GM21825 (cell line): ENCODE results near the gene METTL17.
"Not testable (repeated sequence)": the region's sequence is repeated elsewhere in the genome, so short reads cannot be mapped to it uniquely, and the experiment has no call there.

Experiments
- ATAC-seq: cut with Tn5 transposase; IDR thresholded peaks from one replicate; pipeline ENCODE4 v1.9.1; 2021; ENCODE audit warnings: mild to moderate bottlenecking, moderate library complexity; ENCODE audit not compliant: unreplicated experiment

Gene METTL17

GRCh38 chr14:21023817-21024584 lies 34.2 kb downstream of the METTL17 start:
- ATAC-seq = no peak

DNA sequence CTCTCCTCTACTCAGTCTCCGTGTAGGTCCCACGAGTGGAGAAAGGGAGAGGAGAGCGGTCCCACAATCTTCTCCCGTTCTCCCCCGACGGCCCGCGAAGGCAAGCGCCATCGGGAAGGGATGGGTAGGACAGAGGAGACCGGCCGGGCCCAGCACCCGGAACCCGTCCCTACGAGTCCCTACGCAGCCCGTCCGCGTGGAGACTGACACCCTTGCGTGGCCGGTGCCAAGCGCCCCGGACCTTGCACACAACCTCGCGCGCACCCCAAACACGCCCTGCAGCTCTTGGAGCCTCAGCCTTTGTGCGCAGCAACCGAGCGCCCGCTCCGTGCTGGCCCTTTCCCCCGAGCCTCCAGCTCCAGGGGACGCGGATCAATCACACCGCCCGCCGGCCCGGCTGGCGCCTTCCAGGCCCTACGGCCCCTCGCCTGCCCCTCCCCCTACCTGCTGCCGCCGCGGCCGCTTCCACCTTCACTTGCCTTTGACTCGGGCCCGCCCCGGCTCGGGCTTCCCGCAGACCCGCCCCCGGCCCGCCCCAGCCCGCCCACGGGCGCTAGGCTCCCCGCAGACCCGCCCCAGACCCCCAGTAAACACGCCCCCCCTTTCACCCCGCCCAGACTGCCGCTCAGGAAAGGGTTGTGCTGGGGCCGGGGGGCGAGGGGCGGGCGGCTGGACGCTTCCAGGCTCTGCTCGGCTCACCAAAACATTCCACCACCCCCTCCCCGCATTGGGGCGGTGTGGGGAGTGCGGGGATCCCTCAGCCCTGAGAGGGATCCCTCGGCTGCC lies 35.0 kb downstream of the METTL17 start, which contains the start of gene NDRG2:
Gene NDRG2 (minus strand): TSS at position 477 of the 786 bp plus-strand sequence. CDS start 1,746 bp downstream, outside the sequence.
- no peak for ATAC-seq

DNA sequence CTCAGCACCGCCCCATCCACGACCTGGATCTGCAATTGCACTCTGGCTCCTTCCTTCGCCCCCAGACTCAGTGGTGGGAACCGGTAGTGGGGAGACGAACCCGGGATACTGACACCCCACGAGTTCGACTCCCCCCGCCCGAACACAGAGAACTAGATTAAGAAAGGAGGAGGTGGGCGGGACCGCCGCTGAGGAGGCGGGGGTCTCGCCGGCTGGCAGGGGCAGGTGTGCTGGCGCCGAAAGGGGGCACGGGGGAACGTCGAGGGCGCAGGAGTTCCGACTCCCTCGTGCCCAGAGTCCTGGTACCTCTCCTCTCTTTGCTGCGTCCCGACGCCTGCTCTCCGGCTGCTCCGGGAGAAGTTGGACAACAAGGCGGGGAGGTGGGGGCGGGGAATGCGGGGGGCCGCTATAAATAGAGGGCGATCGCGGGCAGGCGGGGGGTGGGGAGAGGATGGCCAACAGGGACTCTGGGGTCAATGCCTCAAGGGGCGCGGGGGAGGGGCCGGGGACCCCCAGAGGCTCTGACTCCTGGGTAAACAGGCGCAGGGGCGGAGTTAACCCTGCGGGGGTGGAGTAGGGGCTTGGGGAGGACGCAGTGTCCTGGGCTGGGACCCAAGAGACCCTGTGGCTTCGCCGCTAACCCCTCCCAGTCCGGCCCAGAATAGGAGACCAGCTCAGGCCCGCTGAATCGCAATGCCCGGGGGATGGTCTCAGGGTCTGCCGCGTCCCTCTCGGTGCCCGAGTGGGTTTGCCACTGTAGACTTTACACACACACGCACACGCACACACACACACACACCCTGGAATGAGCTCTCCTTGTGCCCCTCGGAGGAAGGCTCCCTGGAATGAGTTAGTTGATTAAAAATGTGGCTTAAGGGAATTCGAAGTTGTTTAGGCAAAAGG lies 35.8 kb downstream of the METTL17 start:
- ATAC-seq = no peak

DNA sequence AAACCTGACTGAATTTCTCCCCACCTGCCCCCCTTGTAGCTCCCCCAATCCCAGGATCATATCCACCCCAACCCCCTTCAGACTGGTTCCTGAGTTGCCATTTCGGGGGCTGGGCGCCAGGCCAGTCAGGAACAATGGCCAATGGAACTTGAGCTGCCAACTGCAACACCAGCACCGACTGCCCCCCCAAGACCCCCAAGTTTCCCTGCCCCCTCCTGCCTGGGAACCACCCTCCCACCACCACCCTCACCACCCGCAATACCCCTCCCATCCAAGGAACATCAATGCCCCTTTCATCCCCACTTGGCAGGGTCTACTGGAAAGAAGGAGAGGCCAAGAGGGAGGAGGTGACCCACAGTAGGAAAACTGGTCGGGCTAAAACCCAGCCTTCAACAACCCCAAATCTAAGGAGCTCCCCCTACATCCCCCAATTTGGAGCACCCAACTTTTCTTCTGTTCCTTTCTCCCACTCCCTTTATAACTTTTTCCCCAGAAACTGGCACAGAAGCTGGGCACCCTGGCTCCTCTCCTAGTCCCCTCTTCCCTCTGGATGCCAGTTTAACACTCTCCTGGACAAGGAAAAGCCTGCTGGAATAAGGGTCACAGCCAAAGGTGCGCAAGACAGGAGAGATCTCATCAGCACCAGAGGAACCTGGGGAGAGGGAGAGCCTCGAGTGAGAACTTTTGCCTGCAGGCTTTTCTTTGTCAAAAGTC lies 36.7 kb downstream of the METTL17 start:
- no peak for ATAC-seq

GRCh38 chr14:21026988-21027315 lies 37.2 kb downstream of the METTL17 start:
- no peak for ATAC-seq

DNA sequence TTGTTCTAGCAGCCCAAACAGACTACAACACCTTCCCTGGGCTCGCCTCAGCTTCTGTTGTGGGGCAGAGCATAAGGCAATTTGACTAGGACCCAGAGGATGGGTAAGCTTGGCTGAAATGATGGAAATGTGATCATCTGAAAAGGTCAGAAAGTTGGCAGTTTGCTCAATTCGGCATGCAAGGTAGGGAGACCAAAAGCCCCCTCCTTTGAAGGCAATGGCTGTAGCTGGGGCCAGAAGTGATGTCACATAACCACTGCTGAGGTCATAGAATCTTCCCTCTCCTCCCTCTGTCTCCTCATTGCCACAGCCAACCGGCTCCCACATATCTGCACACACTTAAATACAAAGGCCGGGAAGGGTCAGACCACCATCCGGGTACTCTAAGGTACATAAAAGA lies 40.1 kb downstream of the METTL17 start, which contains the start of gene TPPP2:
Gene TPPP2 (plus strand): TSS at position 301 of the 400 bp plus-strand sequence. CDS start 365 bp downstream, outside the sequence.
- ATAC-seq = no peak

DNA sequence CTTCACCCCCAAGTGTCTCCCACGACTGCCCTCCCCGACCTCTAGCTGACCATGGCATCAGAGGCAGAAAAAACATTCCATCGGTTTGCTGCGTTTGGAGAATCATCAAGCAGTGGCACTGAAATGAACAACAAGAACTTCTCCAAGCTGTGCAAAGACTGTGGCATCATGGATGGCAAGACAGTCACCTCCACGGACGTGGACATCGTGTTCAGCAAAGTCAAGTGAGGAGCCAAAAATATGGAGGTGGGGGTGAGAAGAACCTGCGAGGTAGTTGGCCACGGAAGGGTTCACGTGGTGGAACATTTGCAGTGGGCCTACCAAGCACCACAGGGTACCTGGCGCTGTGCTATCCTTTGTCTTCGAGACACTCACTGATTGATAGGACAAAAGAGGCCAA lies 40.8 kb downstream of the METTL17 start:
- ATAC-seq = no peak

DNA sequence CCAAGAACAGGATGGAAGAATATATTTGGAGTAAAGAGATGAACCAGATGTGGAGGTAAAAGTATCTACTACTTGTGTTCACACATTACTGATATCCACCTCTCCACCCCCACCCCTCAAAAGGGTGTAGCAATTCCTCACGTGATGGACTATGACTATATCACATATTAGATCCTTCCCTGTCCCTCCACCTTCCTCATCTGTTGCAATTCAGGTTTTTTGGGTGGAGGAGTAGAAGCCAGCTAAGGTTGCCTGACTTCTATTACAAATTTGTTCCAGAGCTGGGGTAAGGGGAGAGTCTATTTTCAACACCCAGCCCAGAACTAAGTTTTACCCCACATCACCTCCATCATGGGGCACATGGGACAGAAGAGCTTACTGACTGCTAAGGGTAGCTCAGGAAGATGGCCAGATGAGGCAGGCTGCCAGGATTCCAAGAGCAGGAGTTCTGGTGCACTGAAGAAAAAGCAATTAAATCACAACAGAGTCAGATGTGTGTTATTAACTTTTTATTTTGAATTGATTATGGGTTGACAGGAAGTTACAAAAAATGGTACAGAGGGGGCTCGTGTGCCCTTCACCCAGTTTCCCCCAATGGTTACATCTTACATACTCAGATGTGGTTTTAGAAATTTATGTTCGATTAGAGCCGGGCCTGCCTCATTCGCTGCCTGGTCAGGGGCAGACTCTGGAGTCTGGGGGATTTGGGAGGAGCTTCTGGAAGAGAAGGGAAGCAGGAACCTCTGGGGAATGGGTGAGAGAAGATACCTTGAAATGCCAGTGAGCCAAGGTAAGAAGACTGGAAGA lies 42.7 kb downstream of the METTL17 start:
- ATAC-seq = no peak

- ATAC-seq = no peak
These were observed 43.4 kb downstream of the METTL17 start for GRCh38 chr14:21033133-21033698.

DNA sequence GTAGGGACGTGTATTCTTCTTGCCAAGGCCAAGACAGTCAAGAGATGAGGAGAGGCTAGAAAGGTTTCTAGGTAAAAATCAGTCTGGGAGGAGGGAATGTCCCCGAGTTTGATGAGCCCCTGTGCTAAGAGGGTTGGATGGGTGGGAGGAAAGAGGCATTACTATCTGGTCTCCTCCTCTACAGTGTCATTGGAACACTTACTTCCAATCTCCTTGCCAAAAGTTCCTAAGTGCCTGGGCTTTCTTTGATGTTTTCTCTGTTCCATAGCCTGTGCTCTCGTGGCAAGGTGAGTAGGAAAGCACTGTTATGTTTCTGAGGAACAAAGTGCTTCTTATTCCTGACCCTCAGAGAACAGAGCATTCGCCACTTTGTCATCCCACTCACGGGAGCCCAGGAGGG lies 44.9 kb downstream of the METTL17 start, which contains the start of gene RNASE13:
Gene RNASE13 (minus strand): TSS at position 101 of the 400 bp plus-strand sequence. CDS start 519 bp downstream, outside the sequence.
- ATAC-seq = no peak

DNA sequence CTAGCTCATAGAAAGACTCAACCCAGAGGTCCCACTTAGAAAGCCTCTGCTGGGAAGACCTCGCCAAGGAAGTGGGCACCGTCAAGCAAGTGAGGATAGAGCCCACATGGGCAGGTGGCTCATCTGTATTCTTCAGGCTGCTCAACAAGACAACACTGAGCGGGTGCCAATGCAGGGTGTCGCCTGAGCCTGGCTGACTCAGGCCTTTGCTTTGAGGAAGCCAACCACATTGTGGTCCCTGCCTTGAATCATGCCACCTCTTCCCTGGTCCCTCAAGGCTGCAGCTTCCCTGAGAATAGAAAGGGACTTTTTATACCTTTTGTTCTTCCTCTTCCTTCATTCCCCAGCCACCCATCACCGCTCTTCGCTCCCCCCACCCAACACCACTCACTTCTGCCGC lies 47.0 kb downstream of the METTL17 start:
- ATAC-seq = no peak

GRCh38 chr14:21037156-21037555 lies 47.4 kb downstream of the METTL17 start:
- ATAC-seq = no peak

DNA sequence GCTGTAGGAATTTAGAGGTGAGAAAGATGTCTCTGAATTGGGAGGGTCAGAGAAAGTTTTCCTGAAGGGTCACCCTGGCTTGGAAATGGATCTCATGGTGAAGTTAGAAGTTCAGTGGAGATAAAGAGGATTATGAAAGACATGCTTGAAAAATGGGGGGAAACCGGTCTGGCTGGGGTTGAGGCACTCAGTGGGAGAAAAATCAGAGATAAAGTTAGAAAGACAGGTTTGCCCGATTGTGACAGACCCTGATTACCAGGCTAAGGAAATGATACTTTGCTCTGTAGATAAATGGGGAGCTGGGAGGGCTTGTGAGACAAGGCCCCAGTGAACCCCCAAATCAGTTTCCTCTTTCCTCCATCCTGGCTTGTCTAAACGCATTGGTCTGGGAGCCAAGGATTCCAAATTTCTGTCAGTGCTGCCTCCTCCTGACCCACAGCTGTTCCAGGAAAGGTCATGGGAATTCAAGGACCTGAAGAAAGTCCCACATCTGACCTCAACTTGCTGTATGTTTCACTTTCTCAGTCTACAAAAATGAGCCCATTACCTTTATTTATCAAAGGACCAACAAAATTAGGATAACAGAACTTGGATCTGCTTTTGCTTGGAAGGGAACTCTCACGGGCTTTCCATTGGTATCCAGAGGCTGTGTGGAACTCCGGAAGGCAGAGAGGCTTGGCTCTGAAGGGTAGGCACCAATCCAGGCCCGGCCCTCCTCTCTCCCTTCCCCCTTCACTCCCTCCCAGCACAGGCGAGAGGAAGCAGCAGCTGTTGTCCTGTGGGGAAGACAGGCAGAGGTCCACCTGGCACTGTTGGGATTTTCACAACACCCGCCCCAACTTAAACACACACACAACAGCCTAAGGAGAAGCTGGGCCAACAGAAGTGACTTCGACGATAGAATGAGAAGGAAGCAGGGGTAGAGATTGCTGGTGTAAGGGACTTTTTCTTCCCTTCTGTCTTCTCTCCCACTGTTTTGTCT lies 49.0 kb downstream of the METTL17 start:
- no peak for ATAC-seq

DNA sequence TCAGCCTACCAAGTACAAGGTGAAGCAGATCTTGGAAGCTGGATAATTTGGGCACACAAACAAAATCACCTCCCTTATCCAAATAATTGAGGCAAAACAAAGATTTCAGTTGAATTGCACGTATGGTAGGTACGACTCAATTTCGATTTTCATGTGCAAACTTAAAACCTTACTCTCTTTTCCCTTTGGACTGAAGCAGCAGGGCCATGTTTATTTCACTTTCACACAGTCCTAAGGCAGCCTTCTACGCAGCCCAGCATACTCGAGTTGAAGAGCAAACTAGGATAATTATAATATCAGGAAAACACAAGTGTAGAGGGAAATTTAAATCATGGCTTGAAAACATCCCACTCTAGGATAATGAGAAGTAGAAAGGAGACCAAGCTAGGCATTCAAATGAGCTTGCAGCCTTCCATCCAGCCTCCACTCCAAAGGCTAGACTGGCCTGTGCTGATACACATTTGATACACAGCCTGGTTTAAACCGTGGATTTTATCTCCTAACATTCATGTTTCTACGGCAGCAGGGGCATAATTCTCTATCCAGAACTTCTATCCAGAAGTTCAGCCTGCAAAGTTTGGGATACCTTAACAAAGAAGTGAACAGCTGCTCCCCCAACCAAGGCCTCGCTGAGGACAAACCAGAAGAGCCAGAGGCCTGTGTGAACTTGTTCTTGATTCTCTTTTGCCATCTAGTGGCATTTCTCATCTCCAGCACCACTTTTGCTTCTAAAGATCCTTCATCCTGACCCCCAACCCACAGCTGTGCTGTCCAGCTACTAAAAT lies 50.0 kb downstream of the METTL17 start:
- no peak for ATAC-seq

DNA sequence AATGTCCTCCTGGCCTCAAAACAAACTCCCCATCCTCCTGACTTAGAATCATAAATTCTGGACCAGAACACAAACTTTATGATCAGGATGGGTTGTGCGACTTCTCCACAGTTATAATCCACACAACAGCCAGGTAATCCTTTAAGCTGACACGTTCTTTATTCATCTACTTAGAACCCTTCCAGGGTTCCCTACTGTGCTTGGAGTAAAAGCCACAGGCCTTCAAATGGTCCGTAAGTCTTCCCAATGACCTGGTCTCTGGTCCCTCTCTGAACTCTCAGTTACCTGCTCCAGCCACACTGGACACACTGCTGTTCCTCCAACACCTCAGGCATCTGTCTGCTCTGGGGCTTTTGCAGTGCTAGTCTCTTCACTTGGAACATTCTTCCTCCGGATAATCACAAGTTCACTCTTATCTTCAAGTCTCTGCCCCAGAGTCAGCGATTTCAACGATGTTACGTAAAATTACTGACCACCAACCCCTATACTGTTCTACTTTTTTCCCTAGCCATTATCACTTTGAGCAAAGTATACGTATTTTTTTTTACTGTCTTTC lies 50.7 kb downstream of the METTL17 start:
- ATAC-seq = no peak

- ATAC-seq = not testable (repeated sequence)
These were observed 51.2 kb downstream of the METTL17 start for GRCh38 chr14:21040941-21041340.
